Ascending aorta (tissue), 2 donors: ENCODE measurements around the gene CASP5. TPM values are rescaled to one million over a fixed set of nuclear protein-coding genes. Genes with fewer than 3 reads are reported as not detected.
"Not testable (repeated sequence)": the region's sequence is repeated elsewhere in the genome, so short reads cannot be mapped to it uniquely, and the experiment has no call there.

Experiments used
- DNase-seq, 2 donors: peaks; one replicate each; pipeline ENCODE4 v3.0.0-alpha.2; 2019; ENCODE audit warnings: low spot score in 2 of 2
- H3K27ac ChIP-seq, 2 donors: fragments of 200-600 bp; sonication (generic); one replicate each; pipeline ENCODE4 v1.5.1; 2016 to 2017; ENCODE audit warnings: mild to moderate bottlenecking in 1 of 2
- H3K27me3 ChIP-seq: fragments of 200-600 bp; sonication (generic); one replicate; pipeline ENCODE4 v1.5.1; 2017
- H3K36me3 ChIP-seq, 2 donors: fragments of 200-600 bp; sonication (generic); one replicate each; pipeline ENCODE4 v1.5.1; 2016
- H3K4me1 ChIP-seq, 2 donors: fragments of 200-600 bp; sonication (generic); one replicate each; pipeline ENCODE4 v1.5.1; 2016 to 2017; ENCODE audit warnings: mild to moderate bottlenecking in 1 of 2
- H3K4me3 ChIP-seq, 2 donors: fragments of 200-600 bp; sonication (generic); one replicate each; pipeline ENCODE4 v1.5.1; 2016 to 2017; ENCODE audit warnings: mild to moderate bottlenecking in 1 of 2
- H3K9me3 ChIP-seq, 2 donors: fragments of 200-600 bp; sonication (generic); one replicate each; pipeline ENCODE4 v1.5.1; 2016
- CTCF ChIP-seq, 3 experiments: fragments of 200-600 bp in 2 of 3; fragments of 450-650 bp in 1 of 3; sonication (generic) in 2 of 3; IDR thresholded peaks; one replicate each; pipeline ENCODE4 v1.5.1; 2016 to 2019; ENCODE audit warnings: antibody characterized with exemption in 3 of 3, mild to moderate bottlenecking in 1 of 3, moderate library complexity in 1 of 3
- intact Hi-C: fragments of 100-400 bp; cut with DNase I; formaldehyde crosslinking; loops from one replicate; pipeline ENCODE4 v1.15.1; 2023
- total RNA-seq: library from RNA; depleted of rRNA; stranded (reverse); fragments of >200 nt; gene quantifications from one replicate; pipeline ENCODE4 v1.1.0, GENCODE V29; 2016

Gene CASP5
- total RNA-seq, 1 donor from 2014 or later = not detected

- no peaks in the 10 kb centered on the region for H3K27me3 ChIP-seq
- H3K4me3 ChIP-seq = peak within 1 kb of the TSS; percentile 46 to 53
- H3K27ac ChIP-seq = peak within 1 kb of the TSS; percentile 48 to 64
- H3K36me3 ChIP-seq = no peaks in the 10 kb centered on the region
- H3K9me3 ChIP-seq = no peaks in the 10 kb centered on the region
- TF ChIP-seq CTCF (IDR thresholded peaks at IDR 0.05) = no peak
- intact Hi-C loops = no loop called here
- DNase-seq = peak in 1 of 2 donors; percentile 81
- no peaks in the 10 kb centered on the region for H3K4me1 ChIP-seq
These were observed 12.0 kb upstream of the CASP5 start, which contains the start of gene CASP1 for GRCh38 chr11:105034813-105035620. Gene CASP1, minus strand, starts transcription at chr11:105035144. Its CDS starts 31 bp downstream, at chr11:105035113.

- H3K36me3 ChIP-seq, H3K4me1 ChIP-seq, DNase-seq, H3K9me3 ChIP-seq, intact Hi-C loops, H3K27me3 ChIP-seq: not testable (repeated sequence)
- H3K27ac ChIP-seq = peak overlapping the region; percentile 48 to 64
- H3K4me3 ChIP-seq = peak overlapping the region; percentile 46 to 53
These were observed 11.4 kb upstream of the CASP5 start for GRCh38 chr11:105034388-105034787.

GRCh38 chr11:105033781-105034180 lies 10.8 kb upstream of the CASP5 start:
- intact Hi-C loops = no loop called here
- no peaks in the 10 kb centered on the region for H3K9me3 ChIP-seq
- no peaks in the 10 kb centered on the region for H3K27me3 ChIP-seq
- H3K4me1 ChIP-seq = no peaks in the 10 kb centered on the region
- H3K27ac ChIP-seq = no peak overlapping the region
- H3K4me3 ChIP-seq = peak overlapping the region; percentile 46 to 53
- TF ChIP-seq CTCF (IDR thresholded peaks at IDR 0.05) = no peak
- DNase-seq = no peak
- peaks cover 0 to 3% of the 10 kb centered on the region in 2 donors for H3K36me3 ChIP-seq

- H3K27me3 ChIP-seq = no peaks in the 10 kb centered on the region
- no peak overlapping the region for H3K4me3 ChIP-seq
- no peak overlapping the region for H3K27ac ChIP-seq
- no peak for TF ChIP-seq CTCF (IDR thresholded peaks at IDR 0.05)
- intact Hi-C loops = no loop called here
- no peaks in the 10 kb centered on the region for H3K9me3 ChIP-seq
- H3K36me3 ChIP-seq = peaks cover 0 to 5% of the 10 kb centered on the region in 2 donors
- no peak for DNase-seq
- H3K4me1 ChIP-seq = no peaks in the 10 kb centered on the region
These were observed 10.4 kb upstream of the CASP5 start for GRCh38 chr11:105033343-105033742.

- Histone ChIP-seq H3K27me3 (no peaks in the 10 kb centered on the region), H3K36me3 (peaks cover 0 to 5% of the 10 kb centered on the region in 2 donors), H3K9me3 (no peaks in the 10 kb centered on the region), H3K4me3 (no peak overlapping the region), H3K27ac (no peak overlapping the region), H3K4me1 (no peaks in the 10 kb centered on the region)
- intact Hi-C loops = no loop called here
- no peak for TF ChIP-seq CTCF (IDR thresholded peaks at IDR 0.05)
- DNase-seq = no peak
These were observed 9.5 kb upstream of the CASP5 start for GRCh38 chr11:105032495-105032894.

GRCh38 chr11:105027678-105028077 lies 4.7 kb upstream of the CASP5 start:
- Histone ChIP-seq H3K9me3 (no peaks in the 10 kb centered on the region), H3K27me3 (no peaks in the 10 kb centered on the region), H3K36me3 (peaks cover 0 to 5% of the 10 kb centered on the region in 2 donors), H3K4me1 (no peaks in the 10 kb centered on the region), H3K4me3 (no peak overlapping the region), H3K27ac (no peak overlapping the region)
- TF ChIP-seq CTCF (IDR thresholded peaks at IDR 0.05) = no peak
- intact Hi-C loops = no loop called here
- no peak for DNase-seq
